Neural cell (in vitro differentiated cells): Measurements from ENCODE around the gene WDR5.

Experiments used
- CTCF ChIP-seq: fragments of 450-650 bp; IDR thresholded peaks from 2 replicates; pipeline ENCODE4 v1.5.1; 2014; ENCODE audit warnings: antibody characterized with exemption, mild to moderate bottlenecking, moderate library complexity; ENCODE audit not compliant: poor library complexity, severe bottlenecking
- EP300 ChIP-seq: fragments of 450-650 bp; conservative IDR thresholded peaks from 2 replicates; pipeline ENCODE4 v1.6.1; 2014; ENCODE audit warnings: antibody characterized with exemption, mild to moderate bottlenecking, moderate library complexity; ENCODE audit not compliant: poor library complexity, severe bottlenecking
- EZH2 ChIP-seq: fragments of 200-600, 300-800 bp; shearing (Covaris generic), sonication (generic); IDR thresholded peaks from 2 replicates; pipeline ENCODE4 v1.6.1; 2014; ENCODE audit warnings: antibody characterized with exemption, low read length, borderline replicate concordance, mild to moderate bottlenecking; ENCODE audit not compliant: insufficient read depth, poor library complexity, severe bottlenecking
- POLR2AphosphoS5 ChIP-seq: IDR thresholded peaks from 2 replicates; pipeline ENCODE4 v1.6.1; 2012
- RAD21 ChIP-seq: fragments of 450-650 bp; conservative IDR thresholded peaks from 2 replicates; pipeline ENCODE4 v1.6.1; 2014; ENCODE audit warnings: antibody characterized with exemption, mild to moderate bottlenecking, moderate library complexity
- SMC3 ChIP-seq: fragments of 450-650 bp; conservative IDR thresholded peaks from 2 replicates; pipeline ENCODE4 v1.6.1; 2014; ENCODE audit warnings: antibody characterized with exemption, mild to moderate bottlenecking, moderate library complexity; ENCODE audit not compliant: poor library complexity

GRCh38 chr9:134200730-134201129 lies 64.8 kb downstream of the WDR5 start:
- no peak for TF ChIP-seq CTCF
- TF ChIP-seq EP300: no peak
- no peak for TF ChIP-seq RAD21
- TF ChIP-seq EZH2: no peak
- no peak for TF ChIP-seq SMC3
- no peak for TF ChIP-seq POLR2AphosphoS5
